Stimulated activated CD4-positive, alpha-beta T cell treated with anti-CD3 and anti-CD28 coated beads, Interleukin-4, amount 100 ng/mL, for 48 hours (primary cell): ENCODE data around the gene ZNF493.

ENCODE experiments used
- DNase-seq, 2 donors: peaks; one replicate each; pipeline ENCODE4 v3.0.0-alpha.2; 2020; ENCODE audit warnings: low read depth in 2 of 2

The ZNF493 gene

DNA sequence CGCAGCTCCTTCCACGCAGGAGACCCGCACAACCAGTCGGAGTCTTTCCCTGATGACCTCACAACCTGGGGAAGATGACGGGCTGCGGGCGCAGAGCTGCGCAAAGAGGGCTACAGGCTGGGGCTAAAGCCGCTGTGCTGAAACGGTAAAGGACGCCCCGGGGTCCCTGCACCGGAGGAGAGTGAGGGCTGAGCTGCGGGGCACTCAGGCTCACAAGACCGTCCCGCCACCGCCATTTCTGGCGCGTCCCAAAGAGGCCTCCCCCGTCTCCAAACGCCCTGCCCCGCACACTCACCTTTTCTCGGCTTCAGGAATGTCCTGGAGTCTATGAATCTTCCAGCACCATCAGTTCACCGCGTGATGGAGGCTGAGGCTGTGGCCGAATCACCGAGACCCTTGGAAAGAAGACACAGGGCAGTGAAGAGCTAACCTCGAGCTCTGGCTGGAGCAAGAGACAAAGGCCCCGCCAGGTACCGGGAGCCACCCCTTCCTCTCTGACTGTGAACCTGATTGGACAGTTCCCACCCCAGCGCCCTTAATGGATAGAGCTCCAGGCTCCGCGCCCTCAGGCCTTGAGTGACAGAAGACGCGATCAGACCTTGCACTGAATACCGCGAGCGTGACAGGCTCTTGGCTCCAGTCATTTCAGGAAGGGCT, 66.6 kb downstream of the ZNF493 start:
- peak in 1 of 2 donors; percentile 11 for DNase-seq

GRCh38 chr19:21466627-21467026, 69.7 kb downstream of the ZNF493 start:
- DNase-seq = no peak

GRCh38 chr19:21468791-21469190, 71.9 kb downstream of the ZNF493 start:
- no peak for DNase-seq

- DNase-seq = no peak
Observed at GRCh38 chr19:21472507-21472906, 75.6 kb downstream of the ZNF493 start.

DNA sequence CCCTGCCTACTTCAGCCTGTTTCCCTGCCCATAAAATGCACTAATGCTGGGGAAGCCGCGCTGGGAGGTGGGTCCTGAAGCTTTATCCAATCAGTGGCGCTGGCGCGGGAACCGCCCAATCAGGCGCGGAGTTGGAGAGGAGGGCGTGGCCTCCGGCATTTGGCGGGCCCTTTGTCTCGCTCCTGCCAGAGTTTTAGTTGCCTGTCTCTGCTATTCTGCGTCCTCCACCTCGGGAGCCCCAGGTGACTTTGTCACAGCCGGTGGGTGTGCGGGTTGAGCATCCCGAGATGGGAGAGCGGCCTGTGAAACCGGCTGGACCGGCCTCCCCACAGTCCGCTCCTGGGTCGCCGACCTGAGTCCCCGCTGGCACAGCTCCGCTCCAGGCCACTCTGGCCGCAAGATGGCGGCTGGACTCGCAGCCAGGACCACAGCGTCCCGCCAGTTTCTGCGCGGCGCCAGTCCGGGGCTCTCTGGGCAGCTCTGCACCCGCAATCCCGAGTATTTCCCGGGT, 77.8 kb downstream of the ZNF493 start:
- DNase-seq = peak; percentile 69 to 84
